ENCODE measurements around the gene TSBP1.

DNA sequence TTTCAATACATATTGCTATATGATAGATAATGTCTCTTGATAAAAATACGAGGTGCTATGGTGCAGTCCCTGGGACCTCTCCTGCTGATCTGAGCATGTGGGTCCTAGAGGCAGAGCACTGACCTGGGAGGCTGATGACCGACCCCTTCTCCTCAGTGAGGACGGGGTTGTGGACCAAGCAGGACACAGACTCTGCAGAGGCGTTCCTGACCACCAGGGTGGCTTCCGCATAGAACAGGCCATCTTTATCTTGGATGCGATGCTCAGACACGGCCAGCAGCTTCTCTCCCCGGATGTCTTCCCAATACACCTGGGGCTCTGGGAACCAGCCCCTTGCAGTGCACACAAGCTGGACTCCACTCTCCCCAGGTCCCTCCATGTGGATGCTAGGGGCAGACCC, 31.1 kb upstream of the TSBP1 start:
- TF ChIP-seq, protein P1, sequence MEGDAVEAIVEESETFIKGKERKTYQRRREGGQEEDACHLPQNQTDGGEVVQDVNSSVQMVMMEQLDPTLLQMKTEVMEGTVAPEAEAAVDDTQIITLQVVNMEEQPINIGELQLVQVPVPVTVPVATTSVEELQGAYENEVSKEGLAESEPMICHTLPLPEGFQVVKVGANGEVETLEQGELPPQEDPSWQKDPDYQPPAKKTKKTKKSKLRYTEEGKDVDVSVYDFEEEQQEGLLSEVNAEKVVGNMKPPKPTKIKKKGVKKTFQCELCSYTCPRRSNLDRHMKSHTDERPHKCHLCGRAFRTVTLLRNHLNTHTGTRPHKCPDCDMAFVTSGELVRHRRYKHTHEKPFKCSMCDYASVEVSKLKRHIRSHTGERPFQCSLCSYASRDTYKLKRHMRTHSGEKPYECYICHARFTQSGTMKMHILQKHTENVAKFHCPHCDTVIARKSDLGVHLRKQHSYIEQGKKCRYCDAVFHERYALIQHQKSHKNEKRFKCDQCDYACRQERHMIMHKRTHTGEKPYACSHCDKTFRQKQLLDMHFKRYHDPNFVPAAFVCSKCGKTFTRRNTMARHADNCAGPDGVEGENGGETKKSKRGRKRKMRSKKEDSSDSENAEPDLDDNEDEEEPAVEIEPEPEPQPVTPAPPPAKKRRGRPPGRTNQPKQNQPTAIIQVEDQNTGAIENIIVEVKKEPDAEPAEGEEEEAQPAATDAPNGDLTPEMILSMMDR (IDR thresholded peaks at IDR 0.05; ENCODE audit: low read depth, low read length, poor library complexity, severe bottlenecking) = no peak
- no peak for TF ChIP-seq EZH2phosphoT487 (IDR thresholded peaks at IDR 0.05; ENCODE audit: borderline replicate concordance, low read length)
